HG02938 (cell line): Measurements from ENCODE around the gene TAMALIN.

Source experiments
- ATAC-seq: cut with Tn5 transposase; IDR thresholded peaks from one replicate; pipeline ENCODE4 v1.9.1; 2021; ENCODE audit warnings: mild to moderate bottlenecking, moderate library complexity; ENCODE audit not compliant: unreplicated experiment

TAMALIN gene

GRCh38 chr12:51980809-51981127 lies 26.0 kb upstream of the TAMALIN start:
- no peak for ATAC-seq

- no peak for ATAC-seq
Measured at GRCh38 chr12:51984657-51985056, 22.1 kb upstream of the TAMALIN start.

- ATAC-seq, result no peak
Measured at GRCh38 chr12:51985154-51985835, 21.5 kb upstream of the TAMALIN start.

GRCh38 chr12:51986834-51987233 lies 19.9 kb upstream of the TAMALIN start:
- no peak for ATAC-seq

GRCh38 chr12:51992246-51992645 lies 14.5 kb upstream of the TAMALIN start:
- ATAC-seq, result no peak

- no peak for ATAC-seq
Measured at GRCh38 chr12:51994539-51994820, 12.3 kb upstream of the TAMALIN start.

GRCh38 chr12:51994959-51995358 lies 11.8 kb upstream of the TAMALIN start:
- ATAC-seq, result no peak

- no peak for ATAC-seq
Measured at GRCh38 chr12:51997136-51997535, 9.6 kb upstream of the TAMALIN start.

GRCh38 chr12:52003016-52003550 lies 3.7 kb upstream of the TAMALIN start:
- ATAC-seq, result no peak

GRCh38 chr12:52003591-52003990 lies 3.2 kb upstream of the TAMALIN start:
- no peak for ATAC-seq

- ATAC-seq, result no peak
Measured at GRCh38 chr12:52004042-52004648, 2.6 kb upstream of the TAMALIN start.

GRCh38 chr12:52005218-52005902 lies 1.4 kb upstream of the TAMALIN start:
- ATAC-seq, result no peak

- ATAC-seq, result peak; percentile 61
Measured at GRCh38 chr12:52005903-52006703, 643 bp upstream of the TAMALIN start.

- no peak for ATAC-seq
Measured at GRCh38 chr12:52007158-52007921, 594 bp downstream of the TAMALIN start.

- ATAC-seq, result no peak
Measured at GRCh38 chr12:52007982-52008510, 1.3 kb downstream of the TAMALIN start.

- ATAC-seq, result no peak
Measured at GRCh38 chr12:52009081-52009751, 2.5 kb downstream of the TAMALIN start.

- no peak for ATAC-seq
Measured at GRCh38 chr12:52010152-52010622, 3.4 kb downstream of the TAMALIN start.

GRCh38 chr12:52010692-52011601 lies 4.2 kb downstream of the TAMALIN start:
- ATAC-seq, result no peak
